Heart left ventricle (tissue), 13 donors: ENCODE data around the gene TSC22D3.

Source experiments
- POLR2A ChIP-seq, 2 donors: fragments of 450-650 bp; IDR thresholded peaks; one replicate each; pipeline ENCODE4 v1.6.1; 2017; ENCODE audit warnings: antibody characterized with exemption in 2 of 2, mild to moderate bottlenecking in 2 of 2, moderate library complexity in 2 of 2
- TF ChIP-seq, protein P1 (sequence below), 12 donors: fragments of 200-600 bp; sonication (generic) in 4 of 12; IDR thresholded peaks; one replicate each; pipeline versions ENCODE4 v1.5.0 to v1.8.0; 2018 to 2022; ENCODE audit warnings: antibody characterized with exemption in 12 of 12, mild to moderate bottlenecking in 5 of 12
- donor health status: ischemic (EF 13 %, LVEDD 7.1; RV severe dilation, severe dysfunction).
- donor health status: DM: no; HTN: yes; CAD: no.
- donor health status: DM: no; HTN: no; CAD: no.
- donor health status: ischemic (EF 25% LVEDD 6.9; RV normal size, moderate dysfunction).
- donor health status: ischemic (EF 25% LVEDD 5.7; RV mildly dilated, moderate dysfunction).
- donor health status: ischemic (EF 35%, LVEDD 5.7; RV mildly dilated, moderate dysfunction).
- donor health status: nonischemic (EF 11% LVEDD 7.7; RV severe dilation, severe dysfunction).
- donor health status: DM: yes; HTN: yes; CAD: no.
- donor health status: PGD.
- donor health status: ischemic (EF 29% LVEDD 5.4; RV normal size, mild dysfunction).
- donor health status: nonischemic (EF 23%, LVEDD 6.1; RV moderate dilation, normal function).

DNA sequence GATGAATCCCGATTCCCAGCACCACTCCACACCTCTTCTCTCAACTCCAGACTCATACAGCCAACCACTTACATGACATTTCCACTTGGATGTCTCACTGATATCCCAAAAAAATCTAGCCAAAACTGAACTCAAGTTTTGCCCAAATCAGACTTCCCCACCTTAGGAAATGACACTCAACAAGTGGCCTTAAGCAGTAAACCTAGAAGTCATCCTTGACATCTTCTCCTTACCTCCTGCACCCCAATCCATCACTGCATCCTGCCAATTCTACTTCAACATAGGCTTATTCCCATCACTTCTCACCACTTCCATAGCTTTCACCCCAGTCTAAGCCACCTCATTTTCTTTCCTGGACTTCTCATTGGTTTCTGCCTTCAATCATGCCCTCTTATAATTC is 108.2 kb downstream of the TSC22D3 start:
- no peak for TF ChIP-seq POLR2A (IDR thresholded peaks at IDR 0.05)
- TF ChIP-seq, protein P1, sequence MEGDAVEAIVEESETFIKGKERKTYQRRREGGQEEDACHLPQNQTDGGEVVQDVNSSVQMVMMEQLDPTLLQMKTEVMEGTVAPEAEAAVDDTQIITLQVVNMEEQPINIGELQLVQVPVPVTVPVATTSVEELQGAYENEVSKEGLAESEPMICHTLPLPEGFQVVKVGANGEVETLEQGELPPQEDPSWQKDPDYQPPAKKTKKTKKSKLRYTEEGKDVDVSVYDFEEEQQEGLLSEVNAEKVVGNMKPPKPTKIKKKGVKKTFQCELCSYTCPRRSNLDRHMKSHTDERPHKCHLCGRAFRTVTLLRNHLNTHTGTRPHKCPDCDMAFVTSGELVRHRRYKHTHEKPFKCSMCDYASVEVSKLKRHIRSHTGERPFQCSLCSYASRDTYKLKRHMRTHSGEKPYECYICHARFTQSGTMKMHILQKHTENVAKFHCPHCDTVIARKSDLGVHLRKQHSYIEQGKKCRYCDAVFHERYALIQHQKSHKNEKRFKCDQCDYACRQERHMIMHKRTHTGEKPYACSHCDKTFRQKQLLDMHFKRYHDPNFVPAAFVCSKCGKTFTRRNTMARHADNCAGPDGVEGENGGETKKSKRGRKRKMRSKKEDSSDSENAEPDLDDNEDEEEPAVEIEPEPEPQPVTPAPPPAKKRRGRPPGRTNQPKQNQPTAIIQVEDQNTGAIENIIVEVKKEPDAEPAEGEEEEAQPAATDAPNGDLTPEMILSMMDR (IDR thresholded peaks at IDR 0.05): no peak
